ENCODE results near the gene ADCK2.

- TF ChIP-seq POLR2A (IDR thresholded peaks at IDR 0.05) (no peak), CTCF (IDR thresholded peaks at IDR 0.05) (no peak), EP300 (IDR thresholded peaks at IDR 0.05; ENCODE audit: low read depth) (no peak), POLR2AphosphoS5 (IDR thresholded peaks at IDR 0.05) (no peak)
These were observed 3.6 kb downstream of the ADCK2 start for GRCh38 chr7:140676306-140676705.

All from transverse colon (tissue), 4 donors.